Smooth muscle cell (in vitro differentiated cells): ENCODE measurements around the gene SLC39A2. TPM values are rescaled to one million over a fixed set of nuclear protein-coding genes. Genes with fewer than 3 reads are reported as not detected.

Source experiments
- DNase-seq: peaks from one replicate; lab custom pipeline; 2025; ENCODE audit not compliant: unreplicated experiment; lab: John Stamatoyannopoulos, UW
- H2AFZ ChIP-seq: fragments of 200-600 bp; sonication (generic); 2 replicates; pipeline ENCODE4 v1.6.0; 2016; ENCODE audit warnings: antibody characterized with exemption, low read depth, mild to moderate bottlenecking
- H3F3A ChIP-seq: fragments of 200-600 bp; sonication (generic); 2 replicates; pipeline ENCODE4 v1.6.0; 2017; ENCODE audit warnings: antibody characterized with exemption, low read depth
- H3K27ac ChIP-seq: fragments of 200-600 bp; sonication (generic); 2 replicates; pipeline ENCODE4 v1.5.1; 2016; ENCODE audit warnings: low read depth, mild to moderate bottlenecking
- H3K27me3 ChIP-seq: fragments of 200-600 bp; sonication (generic); 2 replicates; pipeline ENCODE4 v1.6.1; 2016; ENCODE audit warnings: low read depth, mild to moderate bottlenecking
- H3K36me3 ChIP-seq: fragments of 200-600 bp; sonication (generic); 2 replicates; pipeline ENCODE4 v1.5.1; 2016; ENCODE audit warnings: low read depth
- H3K4me1 ChIP-seq: fragments of 200-600 bp; sonication (generic); 2 replicates; pipeline ENCODE4 v1.5.1; 2016; ENCODE audit warnings: low read depth
- H3K4me2 ChIP-seq: fragments of 200-600 bp; sonication (generic); 2 replicates; pipeline ENCODE4 v1.6.0; 2016; ENCODE audit warnings: mild to moderate bottlenecking
- H3K4me3 ChIP-seq: fragments of 200-600 bp; sonication (generic); 2 replicates; pipeline ENCODE4 v1.5.1; 2016; ENCODE audit warnings: mild to moderate bottlenecking
- H3K79me2 ChIP-seq: fragments of 200-600 bp; sonication (generic); 2 replicates; pipeline ENCODE4 v1.6.0; 2016; ENCODE audit warnings: low read depth, mild to moderate bottlenecking
- H3K9ac ChIP-seq: fragments of 200-600 bp; sonication (generic); 2 replicates; pipeline ENCODE4 v1.6.0; 2016; ENCODE audit warnings: low read depth
- H3K9me3 ChIP-seq: fragments of 200-600 bp; sonication (generic); replicated peaks from 2 replicates; pipeline ENCODE4 v1.5.1; 2016; ENCODE audit warnings: low read depth
- H4K20me1 ChIP-seq: fragments of 200-600 bp; sonication (generic); 2 replicates; pipeline ENCODE4 v1.6.0; 2016; ENCODE audit warnings: low read depth
- WGBS: methylation state at CpG from one replicate; pipeline ENCODE4 v1.1.7; 2016; ENCODE audit warnings: low lambda C conversion rate; 5-methylcytosine and 5-hydroxymethylcytosine counted together
- polyA plus RNA-seq: library from polyadenylated mRNA; unstranded; fragments of >200 nt; fragmentation: Nextera tagmentation; extraction: Ambion mirVana; gene quantifications from 2 replicates; pipeline ENCODE4 v1.2.1, GENCODE V29; 2016
- total RNA-seq: library from RNA; depleted of rRNA; stranded (reverse); fragments of >200 nt; gene quantifications from 2 replicates; pipeline ENCODE4 v1.2.3, GENCODE V29; 2014
- TF ChIP-seq, protein P1 (sequence below): fragments of 200-600 bp; sonication (generic); IDR thresholded peaks from 2 replicates; pipeline ENCODE4 v1.5.1; 2017; ENCODE audit warnings: borderline replicate concordance, mild to moderate bottlenecking, antibody characterized with exemption; ENCODE audit not compliant: insufficient read depth, poor library complexity, severe bottlenecking

SLC39A2 gene
- total and polyA plus RNA-seq, 2 experiments from 2014 or later = 9.1 to 18.7 TPM

DNA sequence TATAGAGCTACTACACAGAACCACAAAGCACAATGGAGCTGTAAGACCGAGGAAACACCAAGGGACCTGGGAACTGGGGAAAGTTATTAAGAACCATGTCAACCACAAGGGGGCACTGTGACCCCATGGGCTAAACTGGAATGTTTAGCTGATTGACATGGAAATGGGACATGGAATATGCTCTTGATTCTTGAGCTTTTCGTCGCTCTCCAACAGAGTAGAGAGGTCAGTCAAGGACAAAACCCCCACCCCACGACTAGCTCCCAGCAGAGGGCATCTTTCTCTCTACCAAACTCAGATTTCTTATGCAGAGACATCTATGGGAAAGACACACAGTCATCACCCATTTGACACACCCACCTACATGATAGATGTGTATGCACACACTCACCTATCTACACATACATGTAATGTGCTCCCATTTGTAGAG, 15.7 kb downstream of the SLC39A2 start:
- Histone ChIP-seq H4K20me1 (peaks cover 3% of the 10 kb centered on the region), H3F3A (peaks cover 4% of the 10 kb centered on the region), H3K36me3 (no peaks in the 10 kb centered on the region), H2AFZ (no peak overlapping the region), H3K4me3 (no peak overlapping the region), H3K4me2 (no peak overlapping the region), H3K9ac (no peak overlapping the region), H3K27me3 (no peaks in the 10 kb centered on the region), H3K9me3 (no peaks in the 10 kb centered on the region), H3K27ac (no peak overlapping the region), H3K79me2 (peaks cover 13% of the 10 kb centered on the region), H3K4me1 (no peaks in the 10 kb centered on the region)
- TF ChIP-seq, protein P1, sequence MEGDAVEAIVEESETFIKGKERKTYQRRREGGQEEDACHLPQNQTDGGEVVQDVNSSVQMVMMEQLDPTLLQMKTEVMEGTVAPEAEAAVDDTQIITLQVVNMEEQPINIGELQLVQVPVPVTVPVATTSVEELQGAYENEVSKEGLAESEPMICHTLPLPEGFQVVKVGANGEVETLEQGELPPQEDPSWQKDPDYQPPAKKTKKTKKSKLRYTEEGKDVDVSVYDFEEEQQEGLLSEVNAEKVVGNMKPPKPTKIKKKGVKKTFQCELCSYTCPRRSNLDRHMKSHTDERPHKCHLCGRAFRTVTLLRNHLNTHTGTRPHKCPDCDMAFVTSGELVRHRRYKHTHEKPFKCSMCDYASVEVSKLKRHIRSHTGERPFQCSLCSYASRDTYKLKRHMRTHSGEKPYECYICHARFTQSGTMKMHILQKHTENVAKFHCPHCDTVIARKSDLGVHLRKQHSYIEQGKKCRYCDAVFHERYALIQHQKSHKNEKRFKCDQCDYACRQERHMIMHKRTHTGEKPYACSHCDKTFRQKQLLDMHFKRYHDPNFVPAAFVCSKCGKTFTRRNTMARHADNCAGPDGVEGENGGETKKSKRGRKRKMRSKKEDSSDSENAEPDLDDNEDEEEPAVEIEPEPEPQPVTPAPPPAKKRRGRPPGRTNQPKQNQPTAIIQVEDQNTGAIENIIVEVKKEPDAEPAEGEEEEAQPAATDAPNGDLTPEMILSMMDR = peak; percentile 88
- DNase-seq = peak; percentile 38
- 6% methylated on average over 4 of the region's 4 CpGs for WGBS

DNA sequence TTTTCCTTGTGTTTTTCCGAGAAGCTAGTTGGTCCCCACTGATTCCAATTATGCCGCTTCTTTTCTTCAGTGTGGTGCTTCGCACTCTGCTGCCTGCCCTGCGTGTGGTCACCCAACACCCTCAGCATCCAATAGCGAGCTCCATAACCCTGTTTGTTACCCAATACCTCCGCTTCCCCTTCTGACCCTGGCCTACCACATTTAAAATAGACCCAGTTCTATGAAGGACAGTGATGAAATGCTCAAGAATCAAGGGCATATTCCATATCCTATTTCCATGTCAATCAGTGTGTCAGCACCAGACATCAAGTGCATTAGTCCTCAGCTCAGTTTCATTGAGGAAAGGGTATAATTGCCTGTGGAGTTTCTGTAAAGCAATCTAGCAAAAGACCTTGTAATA, 16.2 kb downstream of the SLC39A2 start:
- no peaks in the 10 kb centered on the region for H3K27me3 ChIP-seq
- H4K20me1 ChIP-seq = peaks cover 3% of the 10 kb centered on the region
- DNase-seq = no peak
- H3K79me2 ChIP-seq = peaks cover 13% of the 10 kb centered on the region
- peaks cover 4% of the 10 kb centered on the region for H3F3A ChIP-seq
- no peaks in the 10 kb centered on the region for H3K4me1 ChIP-seq
- H3K4me3 ChIP-seq = no peak overlapping the region
- TF ChIP-seq, protein P1 = no peak
- no peak overlapping the region for H2AFZ ChIP-seq
- H3K27ac ChIP-seq = no peak overlapping the region
- no peak overlapping the region for H3K4me2 ChIP-seq
- 89% methylated on average over 6 of the region's 6 CpGs for WGBS
- no peaks in the 10 kb centered on the region for H3K9me3 ChIP-seq
- no peaks in the 10 kb centered on the region for H3K36me3 ChIP-seq
- no peak overlapping the region for H3K9ac ChIP-seq

GRCh38 chr14:21016413-21017190, 17.5 kb downstream of the SLC39A2 start:
- H3K36me3 ChIP-seq = no peaks in the 10 kb centered on the region
- no peaks in the 10 kb centered on the region for H3K9me3 ChIP-seq
- H2AFZ ChIP-seq = no peak overlapping the region
- WGBS = 85% methylated on average over 9 of the region's 9 CpGs
- TF ChIP-seq, protein P1 = no peak
- no peaks in the 10 kb centered on the region for H3K4me1 ChIP-seq
- no peaks in the 10 kb centered on the region for H3K27me3 ChIP-seq
- peaks cover 6% of the 10 kb centered on the region for H3K79me2 ChIP-seq
- H3K4me2 ChIP-seq = no peak overlapping the region
- peaks cover 3% of the 10 kb centered on the region for H4K20me1 ChIP-seq
- peaks cover 4% of the 10 kb centered on the region for H3F3A ChIP-seq
- H3K4me3 ChIP-seq = no peak overlapping the region
- H3K9ac ChIP-seq = no peak overlapping the region
- no peak overlapping the region for H3K27ac ChIP-seq
- DNase-seq = no peak
